GM21526 (cell line): ENCODE results near the gene SYT2.
"Not testable (repeated sequence)": the region's sequence is repeated elsewhere in the genome, so short reads cannot be mapped to it uniquely, and the experiment has no call there.

Source experiments
- ATAC-seq: cut with Tn5 transposase; IDR thresholded peaks from one replicate; pipeline ENCODE4 v1.9.1; 2021; ENCODE audit warnings: moderate library complexity; ENCODE audit not compliant: unreplicated experiment, low FRiP score

SYT2 gene

GRCh38 chr1:202627036-202627435, 83.2 kb downstream of the SYT2 start:
- not testable (repeated sequence) for ATAC-seq

DNA sequence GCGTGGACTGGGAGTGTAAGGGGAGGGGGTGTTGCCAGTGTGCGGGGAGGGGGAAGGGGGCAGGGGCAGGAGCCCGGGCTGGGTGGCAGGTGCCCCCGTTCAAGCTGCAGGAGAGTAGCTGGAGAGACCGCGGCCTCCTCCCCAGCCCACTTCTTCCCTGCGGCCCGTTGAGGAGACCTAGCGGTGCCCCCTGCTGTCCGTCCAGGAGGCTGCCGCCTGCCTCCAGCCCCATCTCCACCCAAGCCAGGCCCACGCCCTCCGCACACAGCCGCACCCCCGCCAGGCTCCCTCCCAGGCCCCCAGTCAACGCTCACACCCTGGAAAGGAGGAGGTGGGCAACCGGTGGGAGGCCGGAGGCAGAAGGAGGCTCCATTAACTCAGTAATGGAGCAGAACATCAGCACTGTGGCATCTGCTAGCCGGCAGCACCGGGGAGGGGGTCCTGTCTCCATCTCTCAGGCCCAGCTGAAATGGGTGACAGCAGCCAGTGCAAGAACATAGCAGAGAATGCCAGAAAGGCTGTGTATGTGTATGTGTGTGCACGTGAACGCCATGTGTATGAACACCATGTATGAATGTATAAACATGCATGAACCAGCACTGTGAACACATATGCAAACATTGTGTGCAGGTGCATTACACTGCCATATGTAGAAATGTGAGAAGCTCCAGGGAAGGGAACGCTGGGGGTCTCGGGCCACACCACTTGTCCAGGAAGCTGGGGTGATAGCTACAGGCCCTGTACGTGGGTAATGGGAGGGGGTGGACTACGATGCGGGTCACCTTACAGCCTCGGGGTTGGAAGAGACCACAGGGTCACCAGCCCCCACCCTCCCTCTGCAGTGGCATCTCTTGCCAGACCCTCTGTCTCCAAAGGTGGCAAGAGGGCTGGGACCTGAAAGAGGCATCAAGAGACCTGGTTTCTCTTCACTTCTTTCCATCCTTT, 84.6 kb downstream of the SYT2 start:
- ATAC-seq: no peak

DNA sequence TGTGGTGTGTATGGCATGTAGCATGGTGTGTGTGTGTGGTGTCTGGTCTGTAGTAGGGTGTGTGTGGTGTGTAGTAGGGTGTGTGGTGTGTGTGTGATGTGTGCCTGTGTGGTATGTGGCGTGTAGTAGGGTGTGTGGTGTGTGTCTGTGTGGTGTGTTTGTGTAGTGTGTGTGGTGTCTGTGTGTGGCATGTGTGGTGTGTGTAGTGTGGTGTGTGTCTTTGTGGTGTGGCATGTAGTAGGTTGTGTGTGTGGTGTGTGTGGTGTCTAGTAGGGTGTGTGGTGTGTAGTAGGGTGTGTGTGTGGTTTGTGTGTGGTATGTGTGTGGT, 85.5 kb downstream of the SYT2 start:
- no peak for ATAC-seq

DNA sequence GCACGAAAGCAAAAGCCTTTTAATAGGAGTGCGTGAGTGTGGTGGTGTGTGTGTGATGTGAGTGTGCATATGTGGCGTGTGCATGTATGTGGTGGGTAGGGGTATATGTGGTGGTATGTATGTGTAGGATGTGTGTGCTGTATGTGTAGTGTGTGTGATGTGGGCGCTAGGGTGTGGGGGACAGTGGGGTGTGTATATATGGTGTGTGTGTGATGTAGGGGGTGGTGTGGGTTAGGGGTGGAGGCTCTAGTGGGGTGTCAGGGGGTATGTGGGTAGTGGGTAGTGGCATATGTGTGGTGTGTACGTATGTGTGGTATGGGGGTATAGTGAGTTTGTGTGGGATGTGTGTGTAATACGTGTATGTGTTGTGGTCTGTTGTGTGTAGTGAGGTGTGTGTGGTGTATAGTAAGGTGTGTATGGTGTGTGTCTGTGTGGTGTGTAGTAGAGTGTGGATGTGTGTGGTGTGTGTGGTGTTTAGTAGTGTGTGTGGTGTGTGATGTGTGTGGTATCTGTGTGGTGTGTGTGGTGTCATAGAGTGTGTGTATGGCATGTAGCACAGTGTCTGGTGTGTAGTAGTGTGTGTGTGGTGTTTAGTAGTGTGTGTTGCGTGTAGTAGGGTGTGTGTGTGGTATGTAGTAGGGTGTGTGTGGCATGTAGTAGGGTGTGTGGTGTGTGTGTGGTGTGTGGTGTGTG, 86.0 kb downstream of the SYT2 start:
- ATAC-seq: no peak

- ATAC-seq: not testable (repeated sequence)
These were observed 86.8 kb downstream of the SYT2 start for GRCh38 chr1:202623476-202623875.

DNA sequence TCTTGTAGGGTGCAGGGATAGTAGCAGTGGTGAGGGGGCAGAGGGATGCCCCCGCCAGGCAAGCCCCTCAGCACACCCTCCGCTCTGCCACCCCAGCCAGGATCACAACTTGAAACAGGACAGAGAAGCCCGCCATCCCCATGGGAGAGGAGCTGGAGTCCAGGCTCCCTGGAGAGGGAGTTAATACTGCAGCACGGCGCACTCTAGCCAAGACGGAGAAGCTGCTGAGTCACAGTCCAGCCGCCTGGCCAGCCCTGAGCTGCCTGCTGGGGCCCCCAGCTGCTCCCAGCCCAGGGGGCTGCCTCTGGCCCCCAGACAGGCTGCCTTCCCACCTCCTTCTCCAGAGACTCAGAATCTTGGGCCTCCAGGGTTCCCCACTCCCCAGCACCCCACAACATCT, 87.2 kb downstream of the SYT2 start:
- ATAC-seq: no peak

- ATAC-seq: no peak
These were observed 87.9 kb downstream of the SYT2 start for GRCh38 chr1:202622388-202622787.

GRCh38 chr1:202621446-202621845, 88.8 kb downstream of the SYT2 start:
- no peak for ATAC-seq

DNA sequence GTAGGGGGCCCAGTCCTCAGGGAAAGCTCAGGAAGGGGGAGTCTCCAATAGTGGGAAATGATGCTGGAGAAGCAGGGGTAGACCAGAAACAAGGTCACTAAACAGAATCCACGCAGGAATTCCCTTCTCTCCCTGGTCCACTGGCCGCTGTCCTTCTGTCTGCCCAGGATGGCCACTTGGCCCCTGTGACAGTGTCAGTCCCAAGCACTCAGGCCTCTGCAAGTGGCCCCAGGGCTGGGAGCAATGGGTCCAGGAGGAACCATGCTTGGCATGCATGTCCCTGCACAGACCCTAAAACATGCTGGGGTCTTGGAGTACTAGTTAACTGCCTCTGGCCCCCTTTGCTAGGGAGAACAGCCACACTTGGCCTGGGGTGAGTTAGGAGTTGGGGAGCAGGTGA, 90.2 kb downstream of the SYT2 start:
- not testable (repeated sequence) for ATAC-seq

- ATAC-seq: no peak
These were observed 90.7 kb downstream of the SYT2 start for GRCh38 chr1:202619505-202619904.

- not testable (repeated sequence) for ATAC-seq
These were observed 91.2 kb downstream of the SYT2 start for GRCh38 chr1:202619012-202619411.

DNA sequence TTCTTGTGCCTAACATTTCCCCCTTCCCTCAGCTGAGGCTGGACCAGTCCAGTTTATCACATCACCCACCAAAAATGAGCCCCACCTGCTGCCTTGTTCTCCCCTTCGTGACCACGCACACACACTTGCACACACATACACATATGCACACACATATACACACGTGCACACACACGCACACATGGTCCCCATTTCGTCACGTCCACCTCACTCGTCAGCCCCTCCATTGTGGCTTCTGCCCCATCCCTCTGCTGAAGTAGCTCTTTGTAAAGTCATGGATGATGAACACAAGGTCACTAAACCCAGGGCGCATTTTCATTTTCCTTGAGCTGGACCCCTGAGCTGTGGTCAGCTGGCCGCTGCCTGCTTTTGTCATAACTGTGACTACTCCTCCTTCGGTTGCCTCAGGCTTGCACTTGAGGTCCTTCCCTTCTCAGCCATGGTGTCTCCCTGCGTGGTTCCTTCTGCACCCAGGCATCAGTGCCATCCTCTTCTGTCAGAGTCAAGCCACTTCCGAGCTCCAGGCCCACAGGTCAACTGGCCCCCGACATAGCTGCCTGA, 93.8 kb downstream of the SYT2 start:
- peak; percentile 31 for ATAC-seq

GRCh38 chr1:202615501-202616354, 94.5 kb downstream of the SYT2 start:
- ATAC-seq: peak; percentile 78

- ATAC-seq: not testable (repeated sequence)
These were observed 95.1 kb downstream of the SYT2 start for GRCh38 chr1:202615208-202615500.

GRCh38 chr1:202614363-202615207, 95.7 kb downstream of the SYT2 start:
- not testable (repeated sequence) for ATAC-seq

- no peak for ATAC-seq
These were observed 96.7 kb downstream of the SYT2 start for GRCh38 chr1:202613571-202613970.

GRCh38 chr1:202612036-202612435, 98.2 kb downstream of the SYT2 start:
- ATAC-seq: not testable (repeated sequence)

DNA sequence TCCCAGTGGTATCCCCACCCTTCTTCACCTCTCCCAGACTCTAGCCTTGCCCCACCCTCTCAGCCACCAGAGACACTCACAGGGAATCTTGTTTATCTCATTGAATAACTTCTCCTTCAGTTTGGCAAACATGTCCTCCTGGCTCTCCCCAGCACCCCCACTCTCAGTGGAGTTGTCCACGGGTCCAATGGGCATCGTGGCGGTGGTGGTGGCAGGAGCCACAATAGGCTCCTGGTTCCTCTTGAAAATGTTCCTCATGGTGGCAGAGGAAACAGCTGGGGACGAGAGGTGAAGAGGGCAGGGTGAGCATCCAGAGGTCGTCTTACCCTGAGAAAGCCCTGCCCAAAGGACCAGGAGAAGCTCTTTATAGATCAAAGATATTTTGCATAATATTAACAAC, 104.7 kb downstream of the SYT2 start:
- ATAC-seq: no peak

- no peak for ATAC-seq
These were observed 106.8 kb downstream of the SYT2 start for GRCh38 chr1:202603435-202603834.
